Neural cell (in vitro differentiated cells): ENCODE data around the gene OTOG.

Source experiments
- CTCF ChIP-seq: fragments of 450-650 bp; IDR thresholded peaks from 2 replicates; pipeline ENCODE4 v1.5.1; 2014; ENCODE audit warnings: antibody characterized with exemption, mild to moderate bottlenecking, moderate library complexity; ENCODE audit not compliant: poor library complexity, severe bottlenecking
- EZH2 ChIP-seq: fragments of 200-600, 300-800 bp; shearing (Covaris generic), sonication (generic); IDR thresholded peaks from 2 replicates; pipeline ENCODE4 v1.6.1; 2014; ENCODE audit warnings: antibody characterized with exemption, low read length, borderline replicate concordance, mild to moderate bottlenecking; ENCODE audit not compliant: insufficient read depth, poor library complexity, severe bottlenecking
- POLR2AphosphoS5 ChIP-seq: IDR thresholded peaks from 2 replicates; pipeline ENCODE4 v1.6.1; 2012
- RAD21 ChIP-seq: fragments of 450-650 bp; conservative IDR thresholded peaks from 2 replicates; pipeline ENCODE4 v1.6.1; 2014; ENCODE audit warnings: antibody characterized with exemption, mild to moderate bottlenecking, moderate library complexity
- REST ChIP-seq: IDR thresholded peaks from 2 replicates; pipeline ENCODE4 v1.6.1; 2012; ENCODE audit warnings: borderline replicate concordance
- SMC3 ChIP-seq: fragments of 450-650 bp; conservative IDR thresholded peaks from 2 replicates; pipeline ENCODE4 v1.6.1; 2014; ENCODE audit warnings: antibody characterized with exemption, mild to moderate bottlenecking, moderate library complexity; ENCODE audit not compliant: poor library complexity
- TAF1 ChIP-seq: IDR thresholded peaks from 2 replicates; pipeline ENCODE4 v1.6.1; 2012; ENCODE audit warnings: low read depth

- TF ChIP-seq CTCF (no peak), SMC3 (no peak), POLR2AphosphoS5 (no peak), RAD21 (no peak), EZH2 (no peak), REST (no peak), TAF1 (no peak)
Observed at GRCh38 chr11:17634776-17635550, 87.9 kb downstream of the OTOG start.
